Measurements from ENCODE around the gene PRR15.

GRCh38 chr7:29567174-29567573 is 3.5 kb downstream of the PRR15 start:
- TF ChIP-seq, protein P1, sequence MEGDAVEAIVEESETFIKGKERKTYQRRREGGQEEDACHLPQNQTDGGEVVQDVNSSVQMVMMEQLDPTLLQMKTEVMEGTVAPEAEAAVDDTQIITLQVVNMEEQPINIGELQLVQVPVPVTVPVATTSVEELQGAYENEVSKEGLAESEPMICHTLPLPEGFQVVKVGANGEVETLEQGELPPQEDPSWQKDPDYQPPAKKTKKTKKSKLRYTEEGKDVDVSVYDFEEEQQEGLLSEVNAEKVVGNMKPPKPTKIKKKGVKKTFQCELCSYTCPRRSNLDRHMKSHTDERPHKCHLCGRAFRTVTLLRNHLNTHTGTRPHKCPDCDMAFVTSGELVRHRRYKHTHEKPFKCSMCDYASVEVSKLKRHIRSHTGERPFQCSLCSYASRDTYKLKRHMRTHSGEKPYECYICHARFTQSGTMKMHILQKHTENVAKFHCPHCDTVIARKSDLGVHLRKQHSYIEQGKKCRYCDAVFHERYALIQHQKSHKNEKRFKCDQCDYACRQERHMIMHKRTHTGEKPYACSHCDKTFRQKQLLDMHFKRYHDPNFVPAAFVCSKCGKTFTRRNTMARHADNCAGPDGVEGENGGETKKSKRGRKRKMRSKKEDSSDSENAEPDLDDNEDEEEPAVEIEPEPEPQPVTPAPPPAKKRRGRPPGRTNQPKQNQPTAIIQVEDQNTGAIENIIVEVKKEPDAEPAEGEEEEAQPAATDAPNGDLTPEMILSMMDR (IDR thresholded peaks at IDR 0.05), result no peak
- no peak for TF ChIP-seq EZH2 (IDR thresholded peaks at IDR 0.05; ENCODE audit: borderline replicate concordance, insufficient read depth, low read depth, low read length, poor library complexity, severe bottlenecking)
